Measurements from ENCODE around the gene CDK11A. TPM values are rescaled to one million over a fixed set of nuclear protein-coding genes. Genes with fewer than 3 reads are reported as not detected.
A peak's percentile ranks its signal among the peaks of the same experiment; 100 is the strongest.
"Not testable (repeated sequence)": the region's sequence is repeated elsewhere in the genome, so short reads cannot be mapped to it uniquely, and the experiment has no call there.

The CDK11A gene
- total RNA-seq, 1 experiment from 2014 or later = 12.8 TPM

- DNase-seq (ENCODE audit: low read depth) = not testable (repeated sequence)
Measured at GRCh38 chr1:1726088-1726487, 1.9 kb upstream of the CDK11A start.

DNA sequence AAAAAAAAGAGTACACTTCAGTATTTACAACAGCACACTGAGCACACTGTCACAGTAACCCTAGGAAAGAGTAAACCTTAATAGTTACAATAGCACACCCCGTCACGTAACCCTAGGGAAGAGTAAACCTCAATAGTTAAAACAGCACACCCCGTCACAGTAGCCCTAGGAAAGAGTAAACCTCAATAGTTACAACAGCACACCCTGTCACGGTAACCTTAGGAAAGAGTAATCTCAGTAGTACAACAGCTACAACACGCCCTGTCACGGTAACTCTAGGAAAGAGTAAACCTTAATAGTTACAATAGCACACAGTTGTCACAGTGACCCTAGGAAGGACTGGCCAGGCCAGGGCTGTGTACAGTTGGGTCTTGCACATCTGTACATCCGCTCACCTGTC, 3.0 kb downstream of the CDK11A start:
- no peak for DNase-seq (ENCODE audit: low read depth)

- DNase-seq (ENCODE audit: low read depth) = not testable (repeated sequence)
Measured at GRCh38 chr1:1715109-1715883, 8.9 kb downstream of the CDK11A start.

- DNase-seq (ENCODE audit: low read depth) = not testable (repeated sequence)
Measured at GRCh38 chr1:1707897-1708296, 16.3 kb downstream of the CDK11A start.

- not testable (repeated sequence) for DNase-seq (ENCODE audit: low read depth)
Measured at GRCh38 chr1:1707241-1707640, 16.9 kb downstream of the CDK11A start.

GRCh38 chr1:1705623-1706022, 18.5 kb downstream of the CDK11A start:
- not testable (repeated sequence) for DNase-seq (ENCODE audit: low read depth)

DNA sequence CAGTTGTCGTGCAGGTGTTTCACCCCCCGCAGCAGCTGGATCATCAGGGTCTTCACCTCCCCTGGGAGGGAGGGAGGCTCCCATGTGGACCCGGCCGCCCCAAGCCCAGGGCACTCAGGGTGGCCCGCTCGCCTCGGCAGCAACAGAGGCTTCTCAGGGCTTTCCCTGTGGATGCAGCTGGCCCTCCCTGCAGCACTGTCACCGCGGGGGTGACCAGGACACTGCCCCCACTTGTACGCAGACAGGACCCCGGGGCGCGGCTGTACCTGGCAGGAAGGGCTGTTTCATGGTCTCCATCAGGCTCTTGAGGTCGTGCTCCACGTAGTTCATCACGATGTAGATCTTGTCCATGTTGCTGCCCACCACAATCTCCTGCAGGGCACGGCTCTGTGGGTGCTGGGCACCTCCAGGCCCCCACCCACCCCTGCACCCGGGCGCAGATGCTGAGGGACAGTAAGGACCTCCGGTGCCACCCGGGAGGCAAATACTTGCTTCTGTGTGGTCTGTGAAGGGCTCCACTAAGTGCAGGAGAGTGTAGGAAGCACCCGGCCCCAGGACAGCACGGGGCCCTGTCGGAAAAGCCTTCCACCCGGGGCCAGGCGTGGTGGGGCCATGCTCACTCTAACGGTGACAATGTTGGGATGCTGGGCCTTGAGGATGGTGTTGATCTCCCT, 19.7 kb downstream of the CDK11A start:
- not testable (repeated sequence) for DNase-seq (ENCODE audit: low read depth)

DNA sequence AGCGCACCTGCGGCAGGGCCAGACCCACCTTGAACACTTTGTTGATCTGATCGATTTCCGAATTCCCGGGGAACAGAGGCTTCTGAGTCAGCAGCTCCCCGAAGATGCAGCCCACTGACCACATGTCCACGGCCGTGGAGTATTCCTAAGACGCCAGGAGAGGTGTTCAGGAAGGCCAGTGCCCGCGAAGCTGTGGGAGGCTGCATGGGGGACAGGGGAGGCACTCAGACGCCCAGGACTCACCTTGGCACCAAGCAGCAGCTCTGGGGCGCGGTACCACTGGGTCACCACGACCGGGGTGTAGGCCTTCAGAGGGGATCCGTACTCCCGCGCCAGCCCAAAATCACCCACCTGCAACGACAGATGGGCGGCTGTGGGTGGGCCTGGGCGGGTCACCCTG, 20.4 kb downstream of the CDK11A start:
- DNase-seq (ENCODE audit: low read depth) = no peak

GRCh38 chr1:1702506-1702905, 21.7 kb downstream of the CDK11A start:
- DNase-seq (ENCODE audit: low read depth) = not testable (repeated sequence)

DNA sequence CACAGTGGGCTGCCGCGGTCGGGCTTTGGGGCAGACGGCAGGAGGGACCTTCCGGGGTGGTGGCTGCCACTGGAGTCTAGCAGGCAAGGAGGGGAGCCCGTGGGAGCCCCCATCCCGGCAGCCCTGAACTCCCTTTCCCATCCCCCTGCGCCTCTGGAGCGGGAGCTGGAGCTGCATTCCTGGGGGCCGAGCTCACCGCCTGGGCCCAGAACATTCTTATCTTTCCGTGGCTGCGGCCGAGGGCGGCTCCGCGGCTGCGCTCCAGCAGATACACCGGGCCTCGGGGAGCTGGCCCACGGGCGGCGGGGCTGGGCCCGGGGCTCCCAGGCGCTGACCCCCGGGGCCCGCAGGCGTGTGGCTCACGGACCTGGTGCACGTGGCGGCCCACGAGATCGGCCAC, 23.6 kb downstream of the CDK11A start:
- not testable (repeated sequence) for DNase-seq (ENCODE audit: low read depth)

- not testable (repeated sequence) for DNase-seq (ENCODE audit: low read depth)
Measured at GRCh38 chr1:1700067-1700466, 24.1 kb downstream of the CDK11A start.

DNA sequence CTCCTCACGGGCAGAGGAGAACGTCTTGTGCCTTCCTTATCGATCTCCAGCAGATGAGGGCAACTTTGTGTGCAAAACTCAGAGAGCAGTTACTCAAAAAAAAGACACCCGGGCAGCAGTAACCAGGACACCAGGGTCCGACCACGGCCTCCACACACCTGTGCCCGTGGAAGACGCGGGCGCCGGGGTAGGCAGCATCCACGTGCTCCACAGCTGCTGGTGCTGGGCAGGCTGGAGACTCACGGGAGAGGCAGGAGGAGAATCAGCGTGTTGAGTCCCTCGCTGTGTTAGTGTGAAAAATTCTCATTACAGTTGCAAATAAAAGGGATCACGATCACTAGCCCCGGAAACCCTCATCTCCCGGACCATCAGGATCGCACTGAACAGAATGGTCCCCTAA, 25.1 kb downstream of the CDK11A start:
- not testable (repeated sequence) for DNase-seq (ENCODE audit: low read depth)

DNA sequence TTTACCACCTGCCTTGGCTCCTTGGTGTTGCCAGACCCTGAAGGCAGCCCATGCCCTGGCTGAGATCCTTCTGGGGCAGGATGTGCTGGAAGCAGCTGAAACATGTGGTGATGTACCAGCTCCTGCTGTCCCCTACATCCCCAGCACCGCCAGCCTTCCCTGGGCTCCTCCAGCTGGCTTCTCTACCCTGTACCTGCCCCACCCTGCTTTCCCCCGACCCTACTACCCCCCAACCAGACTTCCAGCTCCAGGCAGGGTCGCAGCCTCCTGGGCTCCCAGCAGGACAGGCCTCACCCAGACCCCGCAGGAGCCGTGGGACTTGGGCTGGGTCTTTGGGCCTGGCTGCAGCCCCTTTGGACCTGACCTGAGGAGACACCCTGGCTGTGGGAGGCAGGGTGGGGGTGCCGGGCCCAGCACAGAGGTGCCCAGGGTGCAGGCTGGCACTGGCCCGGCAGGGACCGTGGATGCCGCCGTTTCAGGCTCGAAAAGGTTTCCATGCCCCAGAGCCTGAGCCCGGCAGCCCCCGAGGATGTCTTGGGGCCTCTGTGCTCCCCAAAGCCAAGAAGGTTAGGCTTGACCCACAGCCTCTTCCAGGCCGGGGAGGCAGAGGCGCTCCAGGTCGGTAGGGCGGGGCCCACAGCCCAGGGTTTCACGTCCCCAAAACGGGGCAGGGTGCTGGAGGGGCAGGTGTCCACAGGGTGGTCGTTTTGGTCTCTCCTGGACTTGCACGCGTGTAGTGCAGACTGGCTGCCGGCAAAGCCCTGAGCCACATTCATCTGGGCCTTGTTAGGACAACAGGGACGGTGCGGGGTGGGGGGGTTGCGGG, 26.6 kb downstream of the CDK11A start:
- not testable (repeated sequence) for DNase-seq (ENCODE audit: low read depth)

- DNase-seq (ENCODE audit: low read depth) = not testable (repeated sequence)
Measured at GRCh38 chr1:1696431-1697357, 27.5 kb downstream of the CDK11A start.

DNA sequence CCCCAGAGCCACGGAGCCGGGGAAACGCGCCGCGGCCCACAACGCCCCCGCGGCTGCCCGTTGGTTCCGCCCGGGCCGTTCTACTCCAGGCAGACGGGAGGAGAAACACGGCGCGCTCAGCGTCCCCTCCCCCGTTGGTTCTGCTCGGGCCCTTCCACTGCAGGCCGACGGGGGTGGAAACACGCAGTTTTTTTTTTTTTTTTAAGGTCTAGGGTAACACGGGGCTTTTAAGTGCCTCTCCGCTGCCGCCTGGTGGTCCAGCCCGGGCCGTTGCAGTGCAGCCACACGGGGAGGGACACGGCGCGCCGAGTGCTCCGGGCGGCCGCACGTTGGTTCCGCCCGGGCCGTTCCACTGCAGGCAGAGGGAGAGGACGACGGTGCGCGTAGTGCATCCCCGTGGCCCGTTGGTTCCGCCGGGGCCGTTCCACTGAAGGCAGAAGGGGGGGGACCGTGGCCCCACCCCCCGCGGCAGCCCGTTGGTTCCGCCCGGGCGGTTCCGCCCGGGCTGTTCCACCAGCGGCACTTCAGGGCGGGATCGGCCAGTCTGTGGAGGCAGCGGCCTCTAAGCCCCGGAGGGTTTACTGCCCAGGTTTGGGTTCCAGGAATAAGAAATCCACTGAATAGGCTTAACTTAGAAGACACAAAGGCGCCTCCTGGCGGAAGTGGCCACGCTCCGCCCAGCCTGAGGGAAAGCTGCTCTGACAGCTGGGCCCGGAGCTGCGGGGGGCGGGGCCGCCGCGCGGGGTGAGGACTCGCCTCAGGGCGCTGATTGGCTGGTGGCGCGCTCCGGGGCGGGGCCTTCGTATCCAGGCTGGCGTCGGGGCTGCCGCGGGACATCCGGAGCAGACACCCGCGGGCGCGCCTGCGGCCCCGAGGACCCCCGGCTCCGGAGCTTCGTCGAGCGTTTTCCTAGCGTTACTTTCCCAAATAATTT, 31.2 kb downstream of the CDK11A start, which contains the start of gene SLC35E2B:
TSS of gene SLC35E2B (minus strand) at position 82 of the 934 bp plus-strand sequence. CDS start 16,096 bp downstream, outside the sequence.
- peak; percentile 85 for DNase-seq (ENCODE audit: low read depth)

- DNase-seq (ENCODE audit: low read depth) = peak; percentile 64
Measured at GRCh38 chr1:1692324-1692713, 31.8 kb downstream of the CDK11A start.

GRCh38 chr1:1691443-1691842, 32.7 kb downstream of the CDK11A start:
- DNase-seq (ENCODE audit: low read depth) = not testable (repeated sequence)

DNA sequence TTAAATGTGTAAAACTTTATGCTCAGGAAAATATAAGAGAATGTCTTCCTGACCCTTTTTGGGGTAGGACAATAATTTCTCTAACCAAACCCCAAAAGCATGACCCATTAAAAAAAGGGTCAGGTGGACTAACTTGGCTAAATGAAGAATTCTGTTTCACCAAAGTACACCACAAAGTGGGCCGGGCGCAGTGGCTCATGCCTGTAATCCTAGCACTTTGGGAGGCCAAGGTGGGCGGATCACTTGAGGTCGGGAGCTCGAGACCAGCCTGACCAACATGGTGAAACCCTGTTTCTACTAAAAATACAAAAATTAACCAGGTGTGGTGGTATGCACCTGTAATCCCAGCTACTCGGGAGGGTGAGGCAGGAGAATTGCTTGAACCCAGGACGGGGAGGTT, 34.6 kb downstream of the CDK11A start:
- DNase-seq (ENCODE audit: low read depth) = not testable (repeated sequence)

- DNase-seq (ENCODE audit: low read depth) = no peak
Measured at GRCh38 chr1:1687846-1688245, 36.3 kb downstream of the CDK11A start.

Data from LHCN-M2 (cell line).